ENCODE data around the gene SYT12. TPM values are rescaled to one million over a fixed set of nuclear protein-coding genes. Genes with fewer than 3 reads are reported as not detected.
A peak's percentile ranks its signal among the peaks of the same experiment; 100 is the strongest.

Gene SYT12
- total RNA-seq, 4 donors from 2014 or later: 0.08 to 1.7 (median 0.41) TPM

DNA sequence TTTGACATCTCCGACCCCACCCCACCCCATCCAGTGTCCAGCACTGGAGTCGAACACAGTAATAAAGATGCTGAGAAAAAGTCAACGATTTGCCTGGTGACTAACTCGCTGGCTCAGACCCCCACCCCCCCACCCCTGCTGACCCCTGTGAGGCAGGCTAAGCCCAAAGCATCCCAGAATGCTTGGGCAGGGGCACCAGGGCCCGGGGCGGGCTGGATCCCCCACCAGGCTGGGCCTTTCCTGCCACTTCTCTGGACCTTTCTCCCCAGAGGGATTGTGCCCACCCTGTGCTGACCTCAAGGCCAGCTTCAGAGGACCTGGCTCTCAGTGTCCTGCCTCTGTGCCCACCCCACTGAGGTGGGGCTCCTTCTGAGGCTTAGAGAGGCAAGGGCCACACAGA, 46.0 kb upstream of the SYT12 start:
- no peak overlapping the region for H3K4me3 ChIP-seq (ENCODE audit: low read depth, poor library complexity, severe bottlenecking)
- WGBS, 2 donors: 94 to 95% methylated on average over 4 to 6 of the region's 6 CpGs
- TF ChIP-seq, protein P1, sequence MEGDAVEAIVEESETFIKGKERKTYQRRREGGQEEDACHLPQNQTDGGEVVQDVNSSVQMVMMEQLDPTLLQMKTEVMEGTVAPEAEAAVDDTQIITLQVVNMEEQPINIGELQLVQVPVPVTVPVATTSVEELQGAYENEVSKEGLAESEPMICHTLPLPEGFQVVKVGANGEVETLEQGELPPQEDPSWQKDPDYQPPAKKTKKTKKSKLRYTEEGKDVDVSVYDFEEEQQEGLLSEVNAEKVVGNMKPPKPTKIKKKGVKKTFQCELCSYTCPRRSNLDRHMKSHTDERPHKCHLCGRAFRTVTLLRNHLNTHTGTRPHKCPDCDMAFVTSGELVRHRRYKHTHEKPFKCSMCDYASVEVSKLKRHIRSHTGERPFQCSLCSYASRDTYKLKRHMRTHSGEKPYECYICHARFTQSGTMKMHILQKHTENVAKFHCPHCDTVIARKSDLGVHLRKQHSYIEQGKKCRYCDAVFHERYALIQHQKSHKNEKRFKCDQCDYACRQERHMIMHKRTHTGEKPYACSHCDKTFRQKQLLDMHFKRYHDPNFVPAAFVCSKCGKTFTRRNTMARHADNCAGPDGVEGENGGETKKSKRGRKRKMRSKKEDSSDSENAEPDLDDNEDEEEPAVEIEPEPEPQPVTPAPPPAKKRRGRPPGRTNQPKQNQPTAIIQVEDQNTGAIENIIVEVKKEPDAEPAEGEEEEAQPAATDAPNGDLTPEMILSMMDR (IDR thresholded peaks at IDR 0.05): no peak
- DNase-seq (ENCODE audit: low spot score in 2 of 2): no peak
- intact Hi-C loops (cut with DNase I; ENCODE audit: low total_unique reads): no loop called here

DNA sequence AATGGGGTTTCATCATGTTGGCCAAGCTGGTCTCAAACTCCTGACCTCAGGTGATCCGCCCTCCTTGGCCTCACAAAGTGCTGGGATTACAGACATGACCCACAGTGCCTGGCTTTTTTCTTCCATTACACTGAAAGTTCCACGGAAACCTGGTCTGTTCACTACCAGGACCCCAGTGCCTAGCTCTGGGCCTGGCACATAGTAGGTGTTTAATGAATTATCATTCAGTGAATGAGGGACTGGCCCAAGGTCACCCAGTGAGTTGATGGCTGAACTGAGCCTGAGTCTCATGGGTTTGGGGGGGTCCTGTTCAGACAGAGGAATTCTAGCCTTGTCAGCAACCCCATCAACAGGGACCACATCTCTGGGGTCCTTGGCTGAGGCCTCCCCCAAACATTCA, 44.7 kb upstream of the SYT12 start:
- H3K4me3 ChIP-seq (ENCODE audit: low read depth, poor library complexity, severe bottlenecking): no peak overlapping the region
- intact Hi-C loops (cut with DNase I; ENCODE audit: low total_unique reads): no loop called here

GRCh38 chr11:66978717-66979116, 44.2 kb upstream of the SYT12 start:
- no peak for TF ChIP-seq POLR2A (IDR thresholded peaks at IDR 0.05)
- TF ChIP-seq, protein P1 (IDR thresholded peaks at IDR 0.05): no peak
- 95% methylated on average over 6 of the region's 6 CpGs for WGBS, 2 donors
- no peak for DNase-seq (ENCODE audit: low spot score in 2 of 2)
- intact Hi-C loops (cut with DNase I; ENCODE audit: low total_unique reads): no loop called here
- no peak overlapping the region for H3K4me3 ChIP-seq (ENCODE audit: low read depth, poor library complexity, severe bottlenecking)

More for the DNA sequence above, 44.7 kb upstream of the SYT12 start:
- WGBS, 2 donors: 93 to 97% methylated on average over 2 of the region's 2 CpGs
- TF ChIP-seq, protein P1 (IDR thresholded peaks at IDR 0.05): no peak
- TF ChIP-seq POLR2A (IDR thresholded peaks at IDR 0.05): no peak
- no peak for DNase-seq (ENCODE audit: low spot score in 2 of 2)

- no peak for DNase-seq (ENCODE audit: low spot score in 2 of 2)
- intact Hi-C loops (cut with DNase I; ENCODE audit: low total_unique reads): no loop called here
- no peak for TF ChIP-seq POLR2A (IDR thresholded peaks at IDR 0.05)
- TF ChIP-seq, protein P1 (IDR thresholded peaks at IDR 0.05): no peak
- H3K4me3 ChIP-seq (ENCODE audit: low read depth, poor library complexity, severe bottlenecking): no peak overlapping the region
- 77 to 84% methylated on average over 2 of the region's 2 CpGs for WGBS, 2 donors
Measured at GRCh38 chr11:66979336-66979980, 43.5 kb upstream of the SYT12 start.

GRCh38 chr11:66981976-66982578, 40.9 kb upstream of the SYT12 start:
- intact Hi-C loops (cut with DNase I; ENCODE audit: low total_unique reads): no loop called here
- 17 to 18% methylated on average over 9 of the region's 9 CpGs for WGBS, 2 donors
- peak; percentile 85 to 96 for DNase-seq (ENCODE audit: low spot score in 2 of 2)
- TF ChIP-seq, protein P1 (IDR thresholded peaks at IDR 0.05): no peak
- TF ChIP-seq POLR2A (IDR thresholded peaks at IDR 0.05): no peak
- H3K4me3 ChIP-seq (ENCODE audit: low read depth, poor library complexity, severe bottlenecking): no peak overlapping the region
